ENCODE results near the gene THAP5. TPM values are rescaled to one million over a fixed set of nuclear protein-coding genes. Genes with fewer than 3 reads are reported as not detected.

THAP5 gene
- total RNA-seq, 1 donor from 2014 or later: 17.6 TPM

DNA sequence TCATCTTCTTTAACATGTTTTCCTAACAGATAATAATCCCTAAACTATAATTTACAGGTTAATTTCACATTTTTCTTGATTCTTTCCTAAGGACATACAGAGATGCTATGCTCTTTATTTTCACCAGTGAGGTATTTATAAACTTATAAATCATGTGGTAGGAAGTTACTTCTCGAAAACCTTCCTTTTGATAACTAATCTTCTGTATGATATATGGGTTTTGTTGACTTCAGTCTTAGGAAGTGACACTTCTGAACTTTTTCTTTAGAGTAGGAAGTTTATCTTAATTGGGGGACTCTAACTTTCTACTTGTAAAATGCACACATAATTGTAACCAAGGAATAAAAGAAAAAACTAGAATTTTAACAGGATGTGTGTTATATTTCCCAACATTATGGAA lies 33.8 kb downstream of the THAP5 start:
- DNase-seq (ENCODE audit: extremely low read depth, low read depth, low spot score): no peak

- DNase-seq (ENCODE audit: extremely low read depth, low read depth, low spot score): no peak
Observed at GRCh38 chr7:108535257-108535656, 34.2 kb downstream of the THAP5 start.

GRCh38 chr7:108533712-108534111 lies 35.8 kb downstream of the THAP5 start:
- no peak for DNase-seq (ENCODE audit: extremely low read depth, low read depth, low spot score)

DNA sequence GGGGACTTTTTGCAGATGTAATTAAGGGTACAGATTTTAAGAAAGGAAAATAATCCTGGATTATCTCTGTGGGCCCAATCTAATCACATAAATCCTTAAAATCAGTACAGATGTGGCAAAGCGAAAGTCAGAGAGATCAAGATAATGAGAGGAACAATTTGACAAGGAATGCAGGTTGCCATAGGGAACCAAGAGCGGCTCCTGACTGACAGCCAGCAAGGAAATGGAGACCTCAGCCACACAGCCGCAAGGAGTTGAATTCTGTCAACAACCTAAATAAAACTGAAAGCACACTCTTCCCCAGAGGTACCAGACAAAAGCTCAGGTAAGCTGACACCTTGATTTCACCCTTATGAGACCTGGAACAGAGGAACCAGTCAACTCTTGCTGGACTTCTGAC lies 40.2 kb downstream of the THAP5 start:
- DNase-seq (ENCODE audit: extremely low read depth, low read depth, low spot score): no peak

- DNase-seq (ENCODE audit: extremely low read depth, low read depth, low spot score): no peak
Observed at GRCh38 chr7:108528183-108528712, 41.3 kb downstream of the THAP5 start.

DNA sequence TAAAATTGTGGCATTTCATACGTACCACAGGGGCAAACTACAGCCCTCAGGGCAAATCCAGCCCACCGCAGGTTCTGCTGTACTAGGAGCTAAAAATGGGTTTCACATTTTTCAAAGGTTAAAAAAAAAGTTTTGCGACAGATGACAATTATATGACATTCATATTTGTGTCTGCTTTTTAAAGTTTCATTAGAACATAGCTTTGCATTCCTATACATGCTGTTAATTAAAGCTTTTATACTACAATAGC lies 42.8 kb downstream of the THAP5 start:
- DNase-seq (ENCODE audit: extremely low read depth, low read depth, low spot score): no peak

- peak; percentile 83 for DNase-seq (ENCODE audit: extremely low read depth, low read depth, low spot score)
Observed at GRCh38 chr7:108525985-108526767, 43.3 kb downstream of the THAP5 start, which contains the start of gene PNPLA8. PNPLA8 (minus strand) TSS chr7:108526135; CDS start chr7:108515491, 10,644 bp downstream.

- DNase-seq (ENCODE audit: extremely low read depth, low read depth, low spot score): peak; percentile 47
Observed at GRCh38 chr7:108525327-108525984, 44.0 kb downstream of the THAP5 start.

- no peak for DNase-seq (ENCODE audit: extremely low read depth, low read depth, low spot score)
Observed at GRCh38 chr7:108522780-108523179, 46.7 kb downstream of the THAP5 start.

GRCh38 chr7:108517951-108518350 lies 51.6 kb downstream of the THAP5 start:
- DNase-seq (ENCODE audit: extremely low read depth, low read depth, low spot score): no peak

DNA sequence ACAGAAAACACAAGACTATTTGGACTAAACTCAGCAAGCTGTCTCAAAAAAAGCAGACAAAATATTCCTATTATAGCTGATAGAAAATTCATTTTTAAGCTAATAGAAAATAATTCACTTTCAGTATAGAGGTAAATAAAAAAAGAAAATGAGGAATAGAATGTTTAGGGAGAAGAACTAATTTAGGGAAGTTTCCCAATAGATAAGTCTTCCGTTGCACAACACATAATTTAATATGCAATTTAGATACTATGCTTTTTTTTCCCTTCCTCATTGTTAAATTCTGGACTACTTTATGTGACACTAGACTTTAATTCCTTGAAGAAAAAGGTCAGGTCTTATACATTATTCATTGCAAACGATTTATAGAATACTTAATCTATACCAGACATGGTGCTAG lies 53.9 kb downstream of the THAP5 start:
- no peak for DNase-seq (ENCODE audit: extremely low read depth, low read depth, low spot score)

GRCh38 chr7:108515013-108515412 lies 54.5 kb downstream of the THAP5 start:
- DNase-seq (ENCODE audit: extremely low read depth, low read depth, low spot score): no peak

Other genes with a start within 250 kb of the THAP5 start
- 14.8 and 20.1 TPM in 2 replicates for gene NRCAM, start 113.3 kb downstream of the THAP5 start, total RNA-seq
- 18.8 and 20.2 TPM in 2 replicates for gene PNPLA8, start 43.6 kb downstream of the THAP5 start, total RNA-seq
- gene DNAJB9, start 168 bp upstream of the THAP5 start, total RNA-seq: 26.0 and 28.2 TPM in 2 replicates